ENCODE measurements around the gene VPS4B.
"Not testable (repeated sequence)": the region's sequence is repeated elsewhere in the genome, so short reads cannot be mapped to it uniquely, and the experiment has no call there.

Gene VPS4B

DNA sequence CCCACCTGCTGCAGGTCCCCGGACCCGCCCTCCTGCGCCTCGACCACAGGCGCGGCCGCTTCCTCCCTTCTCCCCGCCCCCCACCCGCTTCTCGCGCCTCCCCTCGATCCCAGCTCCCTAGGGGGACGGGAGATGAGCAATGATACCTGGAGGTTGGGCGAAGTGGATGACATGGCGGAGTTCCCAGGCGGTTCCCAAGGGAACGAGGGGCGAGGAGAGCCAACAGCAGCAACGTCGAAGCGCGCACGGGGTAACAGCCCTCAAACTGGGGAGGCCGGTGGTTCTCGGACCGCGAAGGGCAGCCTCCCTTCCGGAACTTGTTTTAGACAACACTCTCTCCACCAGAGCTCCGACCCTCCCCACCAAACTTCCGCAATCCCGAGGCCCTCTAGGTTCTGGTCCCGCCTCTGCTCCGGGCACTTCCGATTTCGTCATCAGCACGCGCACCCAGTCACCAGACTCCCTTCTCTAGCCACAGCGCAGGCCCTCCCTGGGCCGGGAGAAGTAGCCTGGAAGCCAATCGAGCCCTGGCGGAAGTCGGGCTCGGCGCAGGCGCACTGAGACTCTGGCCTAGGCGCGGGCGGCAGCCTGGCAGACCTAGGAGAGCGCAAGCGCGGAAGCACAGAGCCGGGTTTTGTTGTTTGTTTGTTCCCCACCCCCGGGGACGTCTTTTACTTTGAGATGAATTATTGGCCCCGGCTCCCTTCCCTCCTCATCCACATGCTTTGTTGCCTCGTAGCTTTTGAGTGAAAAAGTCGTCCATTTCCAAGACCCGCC lies at the start of gene VPS4B:
Gene VPS4B (minus strand): TSS at position 390 of the 777 bp plus-strand sequence. CDS start 217 bp downstream, at position 173.
- DNase-seq (ENCODE audit: low spot score), result peak; percentile 64

DNA sequence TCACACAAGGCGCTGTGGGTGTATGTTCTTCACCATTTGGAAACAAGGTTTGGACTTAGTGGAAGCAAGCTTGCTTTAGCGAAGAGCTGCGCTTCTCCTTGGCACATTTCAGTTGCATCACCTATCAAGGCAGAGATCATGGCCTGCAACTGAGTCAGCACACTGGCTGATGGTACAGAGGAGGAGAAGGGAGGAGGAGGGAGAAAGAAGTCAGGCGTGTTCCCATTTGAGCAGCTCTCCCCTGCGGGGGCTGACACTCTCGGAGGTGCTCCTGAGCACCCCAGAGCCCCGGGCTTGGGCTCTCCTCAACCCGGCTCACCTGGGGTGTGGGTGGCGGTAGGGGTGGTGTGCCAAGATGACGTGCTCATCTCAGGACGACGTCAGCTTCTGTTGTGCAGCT lies 48.5 kb upstream of the VPS4B start:
- no peak for DNase-seq (ENCODE audit: low spot score)

DNA sequence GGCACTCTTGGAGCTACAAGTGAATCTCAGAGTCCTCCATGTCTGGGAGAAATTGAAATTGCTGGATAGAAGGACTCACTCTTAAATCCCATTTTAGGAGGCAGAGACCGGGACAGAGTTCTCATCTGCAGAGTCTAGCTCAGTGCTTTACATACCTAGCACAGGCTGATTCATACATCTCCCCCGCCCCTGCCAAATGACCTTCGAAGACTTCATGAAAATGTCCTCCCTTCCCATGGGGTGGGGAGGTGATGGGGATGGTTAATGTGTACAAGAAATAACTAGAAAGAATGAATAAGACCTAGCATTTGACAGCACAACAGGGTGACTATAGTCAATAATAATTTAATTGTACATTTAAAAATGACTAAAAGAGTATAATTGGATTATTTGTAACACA lies 46.3 kb upstream of the VPS4B start:
- no peak for DNase-seq (ENCODE audit: low spot score)

GRCh38 chr18:63467699-63468098 lies 45.4 kb upstream of the VPS4B start:
- DNase-seq (ENCODE audit: low spot score), result no peak

- no peak for DNase-seq (ENCODE audit: low spot score)
These were observed 42.8 kb upstream of the VPS4B start for GRCh38 chr18:63465059-63465458.

- DNase-seq (ENCODE audit: low spot score), result no peak
These were observed 42.2 kb upstream of the VPS4B start for GRCh38 chr18:63464434-63464833.

- DNase-seq (ENCODE audit: low spot score), result no peak
These were observed 38.1 kb upstream of the VPS4B start for GRCh38 chr18:63460414-63460813.

GRCh38 chr18:63457977-63458376 lies 35.7 kb upstream of the VPS4B start:
- no peak for DNase-seq (ENCODE audit: low spot score)

DNA sequence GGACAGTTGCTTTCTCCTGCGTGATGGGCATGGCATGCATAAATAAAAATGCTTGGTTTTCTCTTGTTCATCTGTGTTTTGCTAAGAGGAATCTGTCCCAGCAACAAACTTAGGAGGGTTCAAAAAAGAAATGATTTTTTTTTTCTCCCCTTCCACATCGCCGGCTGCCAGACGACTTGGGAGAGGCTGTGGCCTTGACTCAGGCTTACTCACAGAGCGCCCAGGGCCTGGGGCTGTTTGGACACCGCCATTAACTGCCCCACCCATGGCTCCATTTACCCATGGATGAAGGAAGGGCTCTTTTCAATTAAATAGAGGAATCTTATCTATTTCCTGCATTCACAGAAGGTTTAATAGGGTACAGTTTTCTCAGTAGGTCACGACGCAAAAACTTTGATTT lies 32.2 kb upstream of the VPS4B start:
- no peak for DNase-seq (ENCODE audit: low spot score)

DNA sequence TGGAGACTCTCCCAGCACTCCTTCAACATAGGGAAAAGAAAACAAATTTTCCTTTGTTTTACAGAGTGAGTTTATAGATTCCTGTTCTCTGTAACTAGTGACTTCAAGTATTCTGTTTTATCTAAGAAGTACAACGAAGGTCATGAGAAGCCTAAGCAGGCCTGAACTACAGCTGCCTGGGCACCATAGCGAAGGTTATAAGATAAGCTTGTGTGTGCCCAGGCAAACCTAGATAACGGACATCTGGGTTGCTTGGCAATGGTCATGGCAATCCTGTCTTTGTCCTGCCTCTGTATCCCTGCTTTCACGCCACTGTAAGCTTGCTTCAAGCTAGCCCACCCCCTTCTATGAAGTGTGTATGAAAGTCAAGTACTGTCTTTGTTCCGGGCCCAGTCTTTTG lies 30.5 kb upstream of the VPS4B start:
- DNase-seq (ENCODE audit: low spot score), result not testable (repeated sequence)

DNA sequence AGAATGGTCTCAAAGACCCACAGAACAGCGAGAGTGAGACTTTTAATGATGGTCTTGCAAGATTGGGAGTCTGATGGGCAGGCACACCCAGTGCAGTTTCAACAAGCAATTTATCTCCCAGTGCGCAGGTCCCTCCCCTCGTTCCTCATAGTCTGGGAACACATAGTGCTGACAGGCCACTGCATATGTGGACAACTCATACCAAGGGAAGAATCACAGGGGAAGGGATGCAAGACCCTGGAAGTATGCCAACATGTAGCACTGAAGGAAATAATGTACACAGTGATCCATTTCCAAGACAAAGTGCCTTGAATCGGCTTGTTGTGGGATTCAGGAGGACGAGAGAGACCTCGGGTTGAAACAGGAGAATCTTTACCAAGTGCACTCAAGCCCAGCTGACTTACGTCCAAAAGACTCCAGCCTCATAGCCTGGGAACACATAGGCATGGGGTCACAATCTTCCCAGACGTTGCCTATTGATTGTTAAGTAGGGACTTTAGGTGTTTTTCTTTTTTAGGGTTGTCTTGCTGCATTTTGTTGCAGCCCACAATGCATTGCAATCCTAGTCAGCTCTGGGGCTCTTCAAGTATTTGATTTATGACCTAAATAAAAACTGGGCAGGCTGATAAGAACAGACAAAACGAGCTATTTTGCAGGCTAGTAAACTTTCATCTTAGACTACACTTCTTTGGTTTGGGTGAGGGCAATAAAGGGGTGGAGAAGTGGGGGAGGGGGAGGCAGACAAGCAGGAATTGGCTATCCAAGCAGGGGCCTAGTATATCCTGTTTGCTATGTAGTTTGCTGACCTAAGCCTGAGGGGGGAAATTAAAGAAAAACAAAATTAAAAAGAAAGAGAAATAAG lies 29.8 kb upstream of the VPS4B start:
- DNase-seq (ENCODE audit: low spot score), result no peak

DNA sequence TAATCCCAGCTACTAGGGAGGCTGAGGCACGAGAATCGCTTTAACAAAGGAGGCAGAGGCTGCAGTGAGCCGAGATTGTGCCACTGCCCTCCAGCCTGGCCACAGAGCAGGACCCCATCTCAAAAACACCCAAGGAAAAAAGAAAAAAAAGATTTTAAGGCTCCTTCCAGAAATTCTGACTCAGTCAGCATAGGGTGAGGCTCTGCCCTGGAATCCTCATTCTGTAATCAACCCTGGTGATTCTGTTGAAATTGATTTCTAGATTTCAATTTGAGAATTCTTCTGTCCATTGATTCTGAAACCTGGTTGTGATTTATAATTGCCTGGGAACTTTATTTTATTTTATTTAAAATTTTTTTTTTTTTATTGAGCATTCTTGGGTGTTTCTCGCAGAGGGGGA lies 27.1 kb upstream of the VPS4B start:
- no peak for DNase-seq (ENCODE audit: low spot score)

DNA sequence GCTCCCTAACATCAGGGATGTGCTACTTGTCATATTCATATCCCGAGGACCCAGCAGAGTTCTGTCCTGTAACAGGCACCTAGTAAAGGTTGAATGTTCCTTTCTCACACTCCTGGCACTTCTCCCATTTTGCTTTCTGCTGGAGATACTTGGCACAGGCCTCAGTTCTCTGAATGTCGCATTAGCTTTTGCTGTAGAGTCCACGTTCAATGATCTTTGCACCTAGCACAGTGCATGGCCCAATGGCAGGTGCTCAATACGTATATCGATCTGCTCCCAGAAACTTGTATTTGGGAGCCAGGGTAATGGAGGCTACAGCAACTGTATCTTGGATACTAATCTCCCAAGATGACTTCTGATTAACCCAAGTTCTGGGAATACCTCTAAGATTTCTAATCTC lies 24.8 kb upstream of the VPS4B start:
- DNase-seq (ENCODE audit: low spot score), result no peak

DNA sequence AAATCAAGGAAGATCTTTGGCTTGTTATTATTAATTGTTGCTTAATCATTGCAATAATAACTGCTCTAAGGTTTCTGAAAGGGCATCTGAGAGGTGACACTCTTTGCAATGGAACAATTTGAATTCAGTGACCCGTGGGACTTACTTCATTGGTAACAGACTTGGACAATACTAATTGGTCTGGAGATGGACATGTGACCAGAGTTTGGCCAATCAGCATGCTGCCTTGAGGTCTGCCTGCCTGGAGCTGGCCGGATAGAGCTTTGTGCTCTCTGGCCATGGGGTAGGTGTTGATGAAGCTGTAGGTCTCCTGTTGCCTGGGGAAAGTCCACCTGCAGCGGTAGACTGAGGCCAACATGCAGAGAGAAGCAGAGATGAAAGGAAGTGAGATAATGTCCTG lies 24.0 kb upstream of the VPS4B start:
- no peak for DNase-seq (ENCODE audit: low spot score)

- DNase-seq (ENCODE audit: low spot score), result no peak
These were observed 22.8 kb upstream of the VPS4B start for GRCh38 chr18:63445037-63445436.

GRCh38 chr18:63444580-63444979 lies 22.3 kb upstream of the VPS4B start:
- DNase-seq (ENCODE audit: low spot score), result no peak

- no peak for DNase-seq (ENCODE audit: low spot score)
These were observed 21.6 kb upstream of the VPS4B start for GRCh38 chr18:63443829-63444228.

GRCh38 chr18:63440881-63441280 lies 18.6 kb upstream of the VPS4B start:
- no peak for DNase-seq (ENCODE audit: low spot score)

GRCh38 chr18:63440219-63440618 lies 17.9 kb upstream of the VPS4B start:
- no peak for DNase-seq (ENCODE audit: low spot score)

DNA sequence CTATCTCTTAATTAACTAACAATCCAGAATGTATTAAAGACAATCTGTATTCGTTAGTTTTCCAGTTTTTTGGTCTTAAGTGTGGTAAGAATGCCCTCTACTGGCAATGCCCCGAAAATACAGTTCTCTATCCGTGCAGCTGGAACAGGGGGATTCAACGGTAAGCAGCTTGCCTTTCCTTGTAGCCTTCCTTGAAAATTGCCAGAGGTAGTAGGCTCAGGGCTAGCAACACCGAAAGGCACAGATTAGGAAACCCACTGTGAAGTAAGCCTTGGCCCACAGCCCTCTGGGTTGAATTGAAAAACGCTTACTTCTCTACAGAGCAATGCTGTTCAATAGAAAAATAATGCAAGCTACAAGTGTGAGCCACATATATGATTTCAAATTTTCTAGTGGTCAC lies 17.1 kb upstream of the VPS4B start:
- DNase-seq (ENCODE audit: low spot score), result peak; percentile 14

DNA sequence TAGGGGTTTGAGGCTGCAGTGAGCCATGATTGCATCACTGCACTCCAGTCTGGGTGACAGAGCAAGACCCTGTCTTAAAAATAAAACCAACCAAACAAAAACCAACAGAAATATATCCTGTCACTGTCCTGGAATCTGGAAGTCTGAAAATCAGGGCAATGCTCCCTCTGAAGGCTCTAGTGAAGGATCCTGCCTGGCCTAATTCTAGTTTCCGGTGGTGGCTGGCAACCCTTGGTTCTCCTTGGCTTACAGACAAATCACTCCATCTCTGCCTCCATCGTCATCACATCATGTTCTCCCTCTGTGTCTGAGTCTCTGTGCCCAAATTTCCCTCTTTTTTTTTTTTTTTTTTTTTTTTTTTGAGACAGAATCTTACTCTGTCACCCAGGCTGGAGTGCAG lies 15.9 kb upstream of the VPS4B start:
- DNase-seq (ENCODE audit: low spot score), result no peak

- DNase-seq (ENCODE audit: low spot score), result no peak
These were observed 11.1 kb upstream of the VPS4B start for GRCh38 chr18:63433334-63433866.

- no peak for DNase-seq (ENCODE audit: low spot score)
These were observed 8.9 kb upstream of the VPS4B start for GRCh38 chr18:63431180-63431579.
